ENCODE results near the gene HS3ST3A1. TPM values are rescaled to one million over a fixed set of nuclear protein-coding genes. Genes with fewer than 3 reads are reported as not detected.

HS3ST3A1 gene
- total RNA-seq, 1 experiment from 2014 or later: 47.6 TPM

DNA sequence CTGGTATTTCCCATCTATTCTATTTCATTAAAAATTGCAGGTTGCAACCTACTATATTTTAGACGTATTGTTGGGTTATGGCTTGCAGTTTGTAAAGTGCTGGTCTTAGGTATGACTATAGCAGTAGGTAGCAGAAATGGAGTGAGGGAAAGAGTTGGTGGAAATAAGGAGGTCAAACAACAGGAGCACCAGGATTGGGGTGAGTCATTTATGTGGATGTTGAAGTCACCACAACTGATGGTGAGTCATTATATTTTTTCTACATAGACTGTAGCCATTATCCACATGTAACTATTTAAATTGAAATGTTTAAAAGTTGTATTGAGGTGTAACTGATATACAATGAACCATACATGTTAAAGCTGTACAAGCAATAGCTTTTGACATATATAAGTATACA, 25.0 kb upstream of the HS3ST3A1 start:
- POLR2A ChIA-PET (ENCODE audit: unreplicated experiment): no interaction called here
- Histone ChIP-seq H4K20me1 (ENCODE audit: low read length) (no peaks in the 10 kb centered on the region), H3K9me2 (replicated peaks; ENCODE audit: low read length) (no peaks in the 10 kb centered on the region), H3K79me2 (ENCODE audit: low read length) (no peaks in the 10 kb centered on the region), H3K36me3 (ENCODE audit: low read depth, low read length) (no peaks in the 10 kb centered on the region), H3K4me1 (ENCODE audit: insufficient read depth, low read length) (peaks cover 16% of the 10 kb centered on the region), H3K4me3 (ENCODE audit: low read length) (no peak overlapping the region), H3F3A (ENCODE audit: low read length, unreplicated experiment) (no peaks in the 10 kb centered on the region), H3K9me3 (ENCODE audit: low read length) (no peaks in the 10 kb centered on the region), H3K4me2 (ENCODE audit: low read length) (no peak overlapping the region), H2AFZ (ENCODE audit: low read length) (no peak overlapping the region), H3K27ac (ENCODE audit: low read length) (no peak overlapping the region), H3K9ac (ENCODE audit: low read length) (no peak overlapping the region), H3K27me3 (ENCODE audit: low read length) (no peaks in the 10 kb centered on the region)
- CTCF ChIA-PET: no interaction called here
- TF ChIP-seq, protein P1, sequence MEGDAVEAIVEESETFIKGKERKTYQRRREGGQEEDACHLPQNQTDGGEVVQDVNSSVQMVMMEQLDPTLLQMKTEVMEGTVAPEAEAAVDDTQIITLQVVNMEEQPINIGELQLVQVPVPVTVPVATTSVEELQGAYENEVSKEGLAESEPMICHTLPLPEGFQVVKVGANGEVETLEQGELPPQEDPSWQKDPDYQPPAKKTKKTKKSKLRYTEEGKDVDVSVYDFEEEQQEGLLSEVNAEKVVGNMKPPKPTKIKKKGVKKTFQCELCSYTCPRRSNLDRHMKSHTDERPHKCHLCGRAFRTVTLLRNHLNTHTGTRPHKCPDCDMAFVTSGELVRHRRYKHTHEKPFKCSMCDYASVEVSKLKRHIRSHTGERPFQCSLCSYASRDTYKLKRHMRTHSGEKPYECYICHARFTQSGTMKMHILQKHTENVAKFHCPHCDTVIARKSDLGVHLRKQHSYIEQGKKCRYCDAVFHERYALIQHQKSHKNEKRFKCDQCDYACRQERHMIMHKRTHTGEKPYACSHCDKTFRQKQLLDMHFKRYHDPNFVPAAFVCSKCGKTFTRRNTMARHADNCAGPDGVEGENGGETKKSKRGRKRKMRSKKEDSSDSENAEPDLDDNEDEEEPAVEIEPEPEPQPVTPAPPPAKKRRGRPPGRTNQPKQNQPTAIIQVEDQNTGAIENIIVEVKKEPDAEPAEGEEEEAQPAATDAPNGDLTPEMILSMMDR (conservative IDR thresholded peaks at IDR 0.05; ENCODE audit: low read depth, low read length): no peak
- TF ChIP-seq EZH2 (IDR thresholded peaks at IDR 0.05; ENCODE audit: low read length, unreplicated experiment) (no peak), EZH2phosphoT487 (IDR thresholded peaks at IDR 0.05; ENCODE audit: borderline replicate concordance, low read length) (no peak)
- no peak for ATAC-seq
- BruUV-seq (replicated peaks): no TSS peak
- peak; percentile 80 for DNase-seq
- intact Hi-C loops (cut with micrococcal nuclease): no loop called here

DNA sequence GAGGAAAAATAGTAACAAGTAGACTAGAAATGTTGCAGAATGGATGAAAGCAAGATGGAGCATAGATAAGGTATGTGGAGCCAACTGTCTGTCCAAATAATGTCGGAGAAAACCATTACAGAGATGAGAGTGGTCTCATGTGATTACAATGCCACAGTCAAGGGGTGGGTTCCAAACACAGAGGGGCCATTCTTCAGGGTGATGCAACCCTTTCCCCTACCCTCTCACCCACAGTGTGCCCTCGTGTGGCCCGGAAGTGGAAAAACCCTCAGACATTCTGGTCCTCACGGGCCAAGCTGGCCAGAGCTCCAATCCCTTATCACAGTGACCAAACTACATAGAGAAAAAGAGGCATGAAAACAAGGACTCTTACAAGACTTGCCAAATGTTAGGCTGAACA, 17.7 kb upstream of the HS3ST3A1 start:
- Histone ChIP-seq H2AFZ (ENCODE audit: low read length) (no peak overlapping the region), H3K4me1 (ENCODE audit: insufficient read depth, low read length) (no peaks in the 10 kb centered on the region), H3K4me2 (ENCODE audit: low read length) (no peak overlapping the region), H3F3A (ENCODE audit: low read length, unreplicated experiment) (no peaks in the 10 kb centered on the region), H3K9me2 (replicated peaks; ENCODE audit: low read length) (no peaks in the 10 kb centered on the region), H3K4me3 (ENCODE audit: low read length) (no peak overlapping the region), H3K9ac (ENCODE audit: low read length) (no peak overlapping the region), H3K27ac (ENCODE audit: low read length) (no peak overlapping the region), H3K27me3 (ENCODE audit: low read length) (no peaks in the 10 kb centered on the region), H4K20me1 (ENCODE audit: low read length) (no peaks in the 10 kb centered on the region), H3K36me3 (ENCODE audit: low read depth, low read length) (no peaks in the 10 kb centered on the region), H3K9me3 (ENCODE audit: low read length) (peaks cover 26% of the 10 kb centered on the region), H3K79me2 (ENCODE audit: low read length) (no peaks in the 10 kb centered on the region)
- intact Hi-C loops (cut with micrococcal nuclease): no loop called here
- no peak for DNase-seq
- ChIA-PET POLR2A (ENCODE audit: unreplicated experiment) (no interaction called here), CTCF (no interaction called here)
- no TSS peak for BruUV-seq (replicated peaks)
- no peak for ATAC-seq
- TF ChIP-seq EZH2phosphoT487 (IDR thresholded peaks at IDR 0.05; ENCODE audit: borderline replicate concordance, low read length): no peak
- TF ChIP-seq, protein P1 (conservative IDR thresholded peaks at IDR 0.05; ENCODE audit: low read depth, low read length): no peak
- TF ChIP-seq EZH2 (IDR thresholded peaks at IDR 0.05; ENCODE audit: low read length, unreplicated experiment): no peak

DNA sequence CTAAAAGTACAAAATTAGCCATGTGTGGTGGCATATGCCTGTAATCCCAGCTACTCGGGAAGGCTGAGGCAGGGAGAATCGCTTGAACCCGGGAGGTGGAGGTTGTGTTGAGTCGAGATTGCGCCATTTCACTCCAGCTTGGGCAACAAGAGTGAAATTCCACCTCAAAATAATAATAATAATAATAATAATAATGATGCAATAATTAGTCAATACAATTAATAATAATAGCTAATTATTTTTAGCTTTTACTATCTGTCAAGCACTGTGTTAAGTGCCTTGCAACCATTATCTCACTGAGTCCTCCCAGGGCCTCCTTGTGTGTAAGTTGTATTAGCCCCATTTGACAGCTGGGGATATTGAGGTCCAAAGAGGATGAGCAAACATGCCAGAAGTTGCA, 14.3 kb upstream of the HS3ST3A1 start:
- H3K79me2 ChIP-seq (ENCODE audit: low read length): no peaks in the 10 kb centered on the region
- no peaks in the 10 kb centered on the region for H3F3A ChIP-seq (ENCODE audit: low read length, unreplicated experiment)
- no peaks in the 10 kb centered on the region for H3K9me2 ChIP-seq (replicated peaks; ENCODE audit: low read length)
- intact Hi-C loops (cut with micrococcal nuclease): no loop called here
- TF ChIP-seq, protein P1 (conservative IDR thresholded peaks at IDR 0.05; ENCODE audit: low read depth, low read length): no peak
- TF ChIP-seq EZH2phosphoT487 (IDR thresholded peaks at IDR 0.05; ENCODE audit: borderline replicate concordance, low read length) (no peak), EZH2 (IDR thresholded peaks at IDR 0.05; ENCODE audit: low read length, unreplicated experiment) (no peak)
- H4K20me1 ChIP-seq (ENCODE audit: low read length): no peaks in the 10 kb centered on the region
- no peaks in the 10 kb centered on the region for H3K4me1 ChIP-seq (ENCODE audit: insufficient read depth, low read length)
- no peaks in the 10 kb centered on the region for H3K27me3 ChIP-seq (ENCODE audit: low read length)
- POLR2A ChIA-PET (ENCODE audit: unreplicated experiment): no interaction called here
- ATAC-seq (no peak), DNase-seq (no peak)
- no peak overlapping the region for H3K27ac ChIP-seq (ENCODE audit: low read length)
- CTCF ChIA-PET: no interaction called here
- H3K36me3 ChIP-seq (ENCODE audit: low read depth, low read length): no peaks in the 10 kb centered on the region
- no peak overlapping the region for H3K4me3 ChIP-seq (ENCODE audit: low read length)
- H3K4me2 ChIP-seq (ENCODE audit: low read length): no peak overlapping the region
- no TSS peak for BruUV-seq (replicated peaks)
- no peak overlapping the region for H2AFZ ChIP-seq (ENCODE audit: low read length)
- H3K9ac ChIP-seq (ENCODE audit: low read length): no peak overlapping the region
- H3K9me3 ChIP-seq (ENCODE audit: low read length): peaks cover 32% of the 10 kb centered on the region

Data from PC-3 (cell line).